RPMI7951 (cell line): ENCODE data around the gene IKZF3. TPM values are rescaled to one million over a fixed set of nuclear protein-coding genes. Genes with fewer than 3 reads are reported as not detected.
"Not testable (repeated sequence)": the region's sequence is repeated elsewhere in the genome, so short reads cannot be mapped to it uniquely, and the experiment has no call there.

ENCODE experiments used
- DNase-seq: peaks from one replicate; pipeline ENCODE4 v3.0.0-alpha.2; 2012; ENCODE audit warnings: low read depth
- total RNA-seq: library from RNA; depleted of rRNA; stranded (reverse); fragments of >200 nt; shearing (Covaris generic); gene quantifications from 2 replicates; pipeline ENCODE4 v1.2.3, GENCODE V29; 2014; rRNA removed

The IKZF3 gene
- not detected in 2 replicates for total RNA-seq

DNA sequence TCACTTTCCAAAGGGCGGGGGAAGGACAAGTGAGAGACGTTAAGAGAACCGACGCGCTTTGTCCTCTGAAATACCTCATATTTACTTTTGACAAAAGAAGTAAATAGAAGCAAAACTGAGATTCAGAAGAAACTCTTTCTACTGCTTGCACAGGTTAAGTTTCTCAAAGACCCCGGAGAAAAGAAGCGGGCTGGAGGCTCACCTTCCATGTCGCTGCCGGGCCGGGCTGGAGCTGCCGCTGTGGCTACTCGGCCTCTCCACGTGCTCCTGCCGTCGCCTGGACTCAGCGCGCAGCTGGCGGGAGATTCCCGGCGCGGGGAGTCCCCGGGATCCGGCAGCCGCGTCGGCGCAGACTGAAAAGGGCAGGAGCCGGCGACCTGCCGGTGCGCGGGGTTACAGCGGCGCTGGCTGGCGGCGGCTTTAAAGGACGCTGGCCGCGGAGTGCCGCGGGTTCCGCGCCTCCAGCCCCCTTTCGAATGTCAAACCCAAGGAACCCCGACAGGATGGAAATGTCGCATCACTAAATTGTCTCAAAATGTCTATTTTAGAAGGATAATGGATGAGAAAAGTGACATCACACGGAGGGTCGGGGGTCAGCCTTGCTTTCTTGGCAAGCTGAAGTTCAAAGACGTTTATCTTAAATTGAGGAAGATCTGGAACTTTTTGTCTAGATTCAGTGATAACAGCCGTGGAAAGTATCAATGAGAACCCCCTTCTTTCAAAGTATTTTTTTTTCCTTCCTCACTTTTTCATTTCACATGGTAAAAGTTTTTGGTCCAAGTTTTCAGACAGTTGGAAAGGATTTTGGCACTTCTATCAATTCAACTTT is at the start of gene IKZF3:
Gene IKZF3, minus strand, starts transcription at position 395 of the 829 bp plus-strand sequence. Its CDS starts 186 bp downstream, at position 209.
- peak; percentile 32 for DNase-seq

- no peak for DNase-seq
These were observed 44.8 kb upstream of the IKZF3 start for GRCh38 chr17:39908789-39909352.

GRCh38 chr17:39904990-39905288 is 40.8 kb upstream of the IKZF3 start:
- DNase-seq, result no peak

DNA sequence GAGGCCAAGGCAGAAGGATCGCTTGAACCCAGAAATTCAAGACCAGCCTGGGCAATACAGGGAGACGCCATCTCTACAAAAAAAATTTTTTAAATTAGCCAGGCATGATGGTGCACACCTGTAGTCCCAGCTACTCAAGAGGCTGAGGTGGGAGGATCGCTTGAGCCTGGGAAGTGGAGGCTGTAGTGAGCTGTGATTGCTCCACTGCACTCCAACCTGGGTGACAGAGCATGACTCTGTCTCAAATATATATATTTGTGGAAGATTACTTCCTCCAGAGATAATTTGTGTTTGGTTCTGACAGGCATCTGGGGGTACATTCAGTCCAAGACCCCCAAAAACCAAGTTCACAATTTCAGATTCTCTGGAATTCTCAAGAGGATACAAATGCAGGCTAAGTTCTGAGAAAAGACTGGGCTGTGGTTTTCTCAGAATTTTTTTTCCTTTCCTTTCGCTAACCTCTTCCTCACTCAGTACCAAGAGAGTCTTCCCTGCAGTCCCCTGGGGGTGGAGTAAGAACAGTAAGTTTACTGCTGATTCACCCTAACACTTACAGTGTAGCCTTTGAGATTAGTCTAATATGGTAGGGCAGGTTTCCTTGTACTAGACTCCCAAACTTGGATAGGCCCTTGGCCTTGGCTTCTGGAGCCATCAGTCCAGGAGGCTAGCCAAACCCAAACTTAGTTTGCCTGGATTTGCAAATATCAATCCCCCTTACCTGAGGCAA is 39.2 kb upstream of the IKZF3 start:
- DNase-seq, result no peak

DNA sequence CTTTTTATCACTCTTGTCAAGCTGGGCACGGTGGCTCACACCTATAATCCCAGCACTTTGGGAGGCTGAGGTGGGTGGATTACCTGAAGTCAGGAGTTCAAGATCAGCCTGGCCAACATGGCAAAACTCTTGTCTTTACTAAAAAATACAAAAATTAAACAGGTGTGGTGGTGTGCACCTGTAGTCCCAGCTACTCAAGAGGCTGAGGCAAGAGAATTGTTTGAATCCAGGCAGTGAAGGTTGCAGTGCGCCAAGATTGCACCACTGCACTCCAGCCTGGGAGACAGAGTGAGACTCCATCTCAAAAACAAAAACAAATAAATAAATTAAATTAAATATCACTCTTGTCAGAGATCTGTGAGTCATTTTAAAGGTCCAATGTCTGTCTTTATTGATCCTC is 37.9 kb upstream of the IKZF3 start:
- DNase-seq, result not testable (repeated sequence)

DNA sequence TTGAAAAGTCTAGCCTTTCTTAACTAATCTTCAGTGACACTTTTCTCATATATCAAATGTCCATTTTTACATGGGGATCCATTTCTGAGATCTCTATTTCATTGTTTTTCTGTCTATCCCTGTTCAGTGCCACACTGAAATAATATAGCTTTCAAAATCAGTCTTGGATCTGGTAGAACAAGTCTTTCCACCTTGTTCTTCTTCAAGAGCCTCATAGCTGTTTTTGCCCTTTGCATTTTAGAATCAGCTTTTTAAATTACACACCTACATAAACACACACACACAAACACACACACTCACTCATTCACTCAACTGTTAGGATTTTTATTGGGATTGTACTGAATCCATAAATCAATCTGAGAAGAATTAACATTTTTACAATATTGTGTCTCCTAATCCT is 35.1 kb upstream of the IKZF3 start:
- no peak for DNase-seq

DNA sequence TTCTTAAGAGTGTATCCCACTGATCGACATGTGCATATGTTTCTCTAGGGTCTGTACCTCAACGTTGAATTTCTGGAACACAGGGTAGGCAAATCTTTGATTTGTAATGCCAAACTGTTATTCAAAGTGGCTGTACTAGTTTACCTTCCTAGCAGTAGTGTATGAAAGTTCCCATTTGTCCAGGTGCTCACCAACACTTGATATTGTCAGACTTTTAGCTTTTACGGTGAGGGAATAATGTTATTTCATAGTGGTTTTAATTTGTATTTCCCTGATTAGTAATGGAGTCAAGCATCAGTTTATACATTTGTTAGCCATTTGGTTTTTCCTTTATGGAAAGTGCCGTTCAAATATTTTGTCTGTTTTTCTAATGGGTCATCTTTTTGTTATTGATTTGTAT is 34.0 kb upstream of the IKZF3 start:
- DNase-seq, result no peak

GRCh38 chr17:39894681-39895376 is 30.7 kb upstream of the IKZF3 start:
- no peak for DNase-seq

DNA sequence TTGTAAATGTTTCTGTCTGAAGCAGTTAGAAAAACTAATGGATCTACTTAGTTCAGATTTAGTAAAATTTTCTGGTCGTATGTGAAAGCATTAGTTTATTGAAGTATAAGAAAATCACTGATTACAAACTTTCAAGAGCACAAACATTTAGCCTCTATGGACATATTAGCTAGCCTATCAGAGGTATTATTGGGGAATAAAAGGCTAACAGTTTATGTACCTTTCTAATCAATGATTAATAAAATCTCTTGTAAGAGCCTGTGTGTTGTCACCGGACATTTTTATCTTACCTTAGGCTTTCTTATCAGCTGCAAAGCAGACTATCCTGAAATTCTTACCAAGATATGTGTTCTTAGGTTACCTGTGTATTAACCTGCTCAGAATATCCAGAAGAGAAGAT is 25.1 kb upstream of the IKZF3 start:
- no peak for DNase-seq

GRCh38 chr17:39887078-39887477 is 23.0 kb upstream of the IKZF3 start:
- DNase-seq, result no peak

DNA sequence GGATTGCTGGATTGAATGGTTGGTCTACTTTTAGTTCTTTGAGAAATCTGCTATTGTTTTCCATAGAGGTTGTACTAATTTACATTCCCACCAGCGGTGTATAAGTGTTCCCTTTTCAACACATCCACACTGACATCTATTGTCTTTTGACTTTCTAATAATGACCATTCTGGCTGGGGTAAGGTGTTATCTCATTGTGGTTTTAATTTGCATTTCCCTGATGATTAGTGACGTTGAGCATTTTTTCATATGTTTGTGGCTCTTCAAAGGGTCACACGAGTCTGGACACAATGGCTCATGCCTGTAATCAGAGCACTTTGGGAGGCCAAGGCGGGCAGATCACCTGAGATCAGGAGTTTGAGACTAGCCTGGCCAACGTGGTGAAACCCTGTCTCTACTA is 22.0 kb upstream of the IKZF3 start:
- DNase-seq, result not testable (repeated sequence)

- DNase-seq, result no peak
These were observed 8.6 kb upstream of the IKZF3 start for GRCh38 chr17:39872751-39873150.

- DNase-seq, result no peak
These were observed 7.7 kb upstream of the IKZF3 start for GRCh38 chr17:39871801-39872200.

DNA sequence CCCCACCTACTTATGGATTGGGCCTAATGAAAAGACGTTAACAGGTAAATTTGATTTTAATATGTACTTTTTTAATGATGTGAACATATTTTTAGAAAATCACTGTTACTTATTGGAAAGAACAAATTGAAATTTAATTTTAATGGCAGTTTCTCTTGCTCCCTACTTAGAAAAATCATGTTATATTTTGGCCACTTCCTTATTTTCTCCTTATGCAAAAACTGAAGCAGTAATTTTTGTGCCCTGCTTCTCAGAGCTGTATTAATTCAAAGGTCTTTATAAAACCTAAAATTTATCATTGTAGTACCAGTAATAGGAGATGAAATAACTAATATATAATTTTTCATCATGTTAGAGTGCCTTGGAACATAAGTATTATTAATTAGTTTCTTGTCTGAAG is 6.7 kb upstream of the IKZF3 start:
- no peak for DNase-seq

DNA sequence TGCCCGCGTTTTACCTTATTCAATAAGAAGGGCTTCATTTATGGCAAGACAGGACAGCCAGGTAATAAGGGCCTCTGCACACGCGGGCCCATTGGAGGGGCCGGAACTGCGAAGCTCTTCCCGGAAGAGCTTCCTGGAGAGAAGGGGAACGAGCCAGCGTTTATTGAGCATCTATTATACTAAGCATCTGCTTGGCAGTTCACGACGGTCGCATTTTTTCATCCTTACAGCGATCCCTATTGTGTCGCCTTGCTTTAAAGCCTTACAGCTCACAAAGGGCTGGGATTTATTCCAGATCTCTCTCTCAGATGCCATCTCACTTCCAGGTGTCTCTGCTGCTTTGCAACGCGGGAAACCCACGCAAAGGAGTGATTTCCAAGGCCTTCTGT is 4.4 kb upstream of the IKZF3 start:
- no peak for DNase-seq

GRCh38 chr17:39867880-39868553 is 3.9 kb upstream of the IKZF3 start, which contains the start of gene ZPBP2:
TSS of gene ZPBP2 (plus strand) at chr17:39868202. CDS start at chr17:39868355, 153 bp downstream.
- DNase-seq, result no peak

DNA sequence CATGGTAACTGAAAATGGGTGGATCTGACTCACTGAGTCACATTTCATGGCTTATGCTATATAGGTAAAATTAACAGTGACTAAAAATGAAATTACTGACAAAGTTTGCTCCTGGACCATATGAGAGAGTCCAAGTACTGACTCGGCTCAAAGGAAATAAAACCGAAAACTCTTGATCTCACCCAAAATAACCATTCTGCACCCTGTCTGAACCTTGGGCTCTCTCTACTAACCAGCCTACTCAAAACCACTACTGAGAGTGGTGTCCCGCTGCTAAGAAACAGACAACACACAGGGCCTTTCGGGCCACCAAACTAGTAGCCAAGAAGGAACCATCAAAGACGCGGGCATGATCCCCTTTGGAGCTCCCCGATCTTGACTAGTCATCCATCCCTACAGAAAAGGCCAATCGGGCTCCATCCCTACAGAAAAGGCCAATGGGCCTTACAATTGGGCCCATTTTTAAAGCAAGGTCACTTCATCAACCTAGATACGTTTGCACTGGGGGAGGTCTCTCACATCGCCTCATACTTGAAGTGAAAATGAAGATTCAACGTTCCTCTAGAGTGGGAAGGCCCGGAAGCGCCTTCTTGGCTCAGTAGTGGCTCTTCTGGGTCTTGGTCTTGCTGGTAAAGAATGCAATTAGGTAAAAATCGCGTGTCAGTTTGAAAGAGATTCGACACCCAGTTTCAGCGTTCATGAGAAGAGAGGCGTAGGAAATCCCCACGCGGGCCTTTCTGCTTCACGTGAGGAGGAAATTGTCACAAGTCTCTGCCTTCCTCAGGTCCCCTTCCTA is 3.2 kb upstream of the IKZF3 start:
- no peak for DNase-seq

GRCh38 chr17:39866013-39866730 is 2.1 kb upstream of the IKZF3 start:
- no peak for DNase-seq

GRCh38 chr17:39863244-39863917 is 731 bp downstream of the IKZF3 start:
- DNase-seq, result no peak

- DNase-seq, result no peak
These were observed 2.9 kb downstream of the IKZF3 start for GRCh38 chr17:39861235-39861634.
